T-helper 2 cell (primary cell): ENCODE measurements around the gene HOXB3.

Source experiments
- DNase-seq, 5 experiments: peaks; one replicate each; pipeline versions ENCODE4 v3.0.0 to v3.0.0-alpha.2; 2012 to 2022

The HOXB3 gene

GRCh38 chr17:48556576-48557401 lies 33.3 kb downstream of the HOXB3 start:
- DNase-seq, result no peak

GRCh38 chr17:48556229-48556575 lies 33.8 kb downstream of the HOXB3 start:
- no peak for DNase-seq

DNA sequence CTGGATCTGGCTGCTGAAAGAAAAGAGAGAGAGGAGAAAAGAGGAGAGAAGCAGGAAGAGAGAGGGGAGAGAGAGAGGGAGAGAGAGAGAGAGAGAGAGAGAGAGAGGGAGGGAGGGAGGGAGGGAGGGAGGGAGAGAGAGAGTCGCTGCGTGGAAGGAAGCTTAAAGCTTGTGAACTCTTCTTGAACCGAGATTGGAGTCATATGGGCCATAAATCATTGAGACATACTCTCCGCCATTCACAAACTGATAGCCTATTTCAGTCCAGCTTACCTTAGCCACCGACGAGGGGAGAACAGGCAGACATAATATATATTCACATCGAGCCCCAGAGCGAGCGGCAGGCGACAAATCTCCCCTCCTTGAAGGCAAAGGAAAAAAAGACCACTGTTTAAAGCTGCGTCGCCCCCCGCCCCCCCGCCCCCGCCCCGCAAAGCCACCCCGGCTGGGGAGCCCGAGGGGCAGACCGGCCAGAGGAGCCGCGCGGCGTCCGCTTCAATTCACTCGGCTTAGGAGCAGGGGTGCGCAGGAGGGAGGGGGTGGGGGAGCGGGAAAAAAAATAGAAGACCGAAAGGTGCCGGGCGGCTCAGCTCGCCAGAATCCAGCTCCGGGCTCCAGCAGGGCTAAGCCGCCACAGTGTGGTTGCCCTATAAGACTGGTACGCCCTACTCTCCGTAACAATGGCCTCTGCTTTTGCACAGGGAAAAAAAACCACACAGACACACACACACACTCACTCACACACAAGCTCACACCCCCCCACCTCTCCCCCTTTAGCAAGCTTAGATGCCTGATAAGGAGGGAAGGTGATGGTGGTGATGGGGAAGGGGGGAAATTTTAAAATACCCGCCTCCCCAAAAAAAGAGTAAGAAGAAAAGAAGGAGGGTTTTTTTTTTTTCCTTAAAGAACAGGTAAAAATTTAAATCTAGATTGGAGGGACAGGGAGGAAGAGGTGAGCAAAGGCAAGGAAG lies 34.5 kb downstream of the HOXB3 start:
- DNase-seq, result peak in 1 of 5 experiments; percentile 44

DNA sequence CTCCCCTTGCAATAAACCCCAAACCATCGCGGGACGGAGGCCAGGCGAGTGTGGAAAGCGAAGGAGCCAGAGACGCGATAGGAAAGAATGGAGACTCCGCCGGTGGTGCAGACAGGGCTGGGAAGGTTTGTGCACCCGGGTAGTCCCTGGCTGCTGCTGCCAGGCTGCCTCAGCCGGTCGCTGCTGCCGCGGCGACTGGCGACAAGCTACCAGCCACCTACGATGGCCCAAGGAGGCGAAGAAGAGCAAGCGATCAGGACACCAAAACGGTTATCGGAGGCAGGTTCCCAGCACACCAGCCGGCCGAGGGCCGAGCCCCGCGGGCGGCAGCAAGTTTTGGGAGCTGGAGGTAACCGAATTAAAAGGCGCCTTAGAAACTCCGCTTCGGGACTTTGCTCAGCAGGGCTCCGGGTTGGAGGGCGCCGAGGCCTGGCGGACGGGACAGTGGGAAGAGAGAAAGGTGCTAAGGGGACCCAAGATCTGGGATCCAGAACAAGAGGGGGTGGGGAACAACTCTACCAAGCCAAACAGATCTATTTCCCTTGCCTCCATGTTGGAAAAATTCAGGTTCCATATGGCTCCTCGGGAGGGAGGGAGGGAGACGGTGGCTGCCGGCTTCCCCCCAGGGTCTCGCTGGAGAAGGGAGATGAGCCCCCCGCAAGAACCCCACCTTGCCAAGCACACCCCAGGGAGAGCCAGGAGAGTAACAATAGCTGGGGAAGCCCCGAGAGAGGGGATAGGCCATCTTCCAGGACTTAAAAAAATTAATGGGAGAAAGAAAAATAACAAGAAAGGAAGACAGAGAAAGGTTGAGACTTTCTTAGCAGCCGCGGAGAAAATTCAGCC lies 35.4 kb downstream of the HOXB3 start:
- DNase-seq, result no peak

GRCh38 chr17:48553826-48554225 lies 36.2 kb downstream of the HOXB3 start:
- no peak for DNase-seq

DNA sequence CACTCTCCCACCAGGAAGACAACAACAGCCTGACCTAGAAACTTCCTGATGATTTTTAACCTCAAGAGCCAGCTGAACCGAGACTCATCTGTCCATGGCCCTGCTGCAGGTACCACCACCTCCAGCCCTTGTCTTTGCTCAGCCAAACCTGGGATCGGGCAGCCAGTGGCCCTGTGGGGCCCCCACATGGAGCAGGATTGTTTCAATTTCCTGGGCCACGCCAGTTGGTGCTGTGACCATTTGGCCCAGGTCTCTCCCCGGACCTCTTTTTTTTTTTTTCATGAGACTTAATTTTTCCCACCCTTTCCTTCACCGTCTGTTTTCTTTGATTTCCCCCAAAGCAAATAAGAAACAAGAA lies 36.9 kb downstream of the HOXB3 start:
- no peak for DNase-seq

DNA sequence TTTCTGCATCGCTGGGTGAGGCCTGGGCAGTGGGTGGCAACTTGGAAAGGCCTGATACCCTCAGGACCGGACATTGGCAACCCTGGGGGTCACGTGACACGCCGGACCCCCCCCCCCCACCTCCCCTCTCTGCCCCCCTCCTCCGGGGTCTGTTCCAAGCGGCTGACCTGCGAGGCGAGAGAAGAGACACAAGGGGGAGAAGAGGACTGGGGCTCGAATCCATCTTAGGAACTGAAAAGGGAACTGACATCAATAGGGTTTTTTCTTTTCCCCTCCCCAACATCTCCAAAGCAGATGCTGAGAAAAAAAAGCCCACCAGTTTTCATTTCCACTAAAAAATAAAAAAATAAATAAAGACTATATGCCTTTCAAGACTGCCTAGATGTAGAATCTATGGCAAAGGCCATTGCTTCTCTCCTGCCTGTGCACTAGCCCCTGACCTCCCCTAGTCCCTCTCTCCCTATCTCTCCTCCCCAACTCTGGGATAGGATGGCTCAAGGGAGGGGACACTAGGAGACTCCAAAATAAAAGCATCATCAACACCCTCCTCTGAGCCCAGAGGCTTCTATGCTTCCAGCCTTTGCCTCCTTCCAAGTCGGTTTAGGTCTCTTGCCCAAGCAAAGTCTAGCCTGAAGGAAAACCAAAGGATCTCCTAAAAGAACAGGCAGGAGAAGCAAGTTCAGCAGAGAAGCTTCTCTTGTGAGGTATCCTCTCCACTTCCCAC lies 37.4 kb downstream of the HOXB3 start:
- DNase-seq, result no peak

DNA sequence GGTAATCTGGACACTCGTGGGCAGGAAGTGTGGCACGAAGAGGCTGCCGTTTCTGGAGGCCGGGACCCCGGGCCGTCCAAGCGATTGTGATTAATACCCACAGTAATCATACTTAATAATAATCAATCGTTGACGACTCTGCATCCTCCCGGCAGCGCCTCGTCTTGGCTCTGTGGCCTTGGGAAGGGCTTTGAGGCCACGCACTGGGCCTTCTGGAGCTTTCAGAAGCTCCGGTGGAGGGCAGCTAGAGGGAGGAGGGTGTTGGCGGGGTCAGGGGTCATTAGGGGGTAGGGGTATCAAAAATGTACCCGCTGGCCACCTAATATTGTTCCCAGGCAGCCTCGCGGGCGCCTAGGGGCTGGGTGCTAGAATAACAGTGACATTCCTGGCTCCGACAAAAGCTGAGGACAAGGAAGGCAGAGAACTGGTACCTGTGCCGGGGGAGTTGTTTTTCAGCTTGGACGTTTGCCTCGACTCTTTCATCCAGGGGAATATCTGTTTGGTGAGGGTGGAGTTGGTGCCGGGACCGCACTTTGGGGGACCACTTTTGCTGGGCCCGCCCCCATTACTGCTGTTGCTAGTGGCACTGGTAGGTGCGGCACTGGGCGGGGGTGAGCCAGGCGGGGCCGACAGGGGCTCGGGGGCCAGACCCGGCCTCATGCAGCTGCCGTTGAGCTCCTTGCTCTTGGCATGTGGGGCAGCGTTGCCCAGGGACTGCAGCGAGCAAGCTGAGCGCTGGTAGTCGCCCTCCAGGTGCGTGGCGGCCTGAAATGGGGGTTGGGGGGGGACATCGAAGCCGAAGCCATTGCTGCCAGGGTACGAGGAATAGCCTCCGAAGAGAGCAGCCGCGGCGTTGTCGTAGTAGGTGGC lies 38.2 kb downstream of the HOXB3 start:
- no peak for DNase-seq

GRCh38 chr17:48551214-48551555 lies 38.9 kb downstream of the HOXB3 start:
- DNase-seq, result no peak

GRCh38 chr17:48550502-48551213 lies 39.4 kb downstream of the HOXB3 start:
- no peak for DNase-seq

- DNase-seq, result no peak
Observed at GRCh38 chr17:48549914-48550501, 40.0 kb downstream of the HOXB3 start.

GRCh38 chr17:48549281-48549630 lies 40.8 kb downstream of the HOXB3 start:
- DNase-seq, result no peak

GRCh38 chr17:48548523-48549280 lies 41.3 kb downstream of the HOXB3 start:
- DNase-seq, result no peak

DNA sequence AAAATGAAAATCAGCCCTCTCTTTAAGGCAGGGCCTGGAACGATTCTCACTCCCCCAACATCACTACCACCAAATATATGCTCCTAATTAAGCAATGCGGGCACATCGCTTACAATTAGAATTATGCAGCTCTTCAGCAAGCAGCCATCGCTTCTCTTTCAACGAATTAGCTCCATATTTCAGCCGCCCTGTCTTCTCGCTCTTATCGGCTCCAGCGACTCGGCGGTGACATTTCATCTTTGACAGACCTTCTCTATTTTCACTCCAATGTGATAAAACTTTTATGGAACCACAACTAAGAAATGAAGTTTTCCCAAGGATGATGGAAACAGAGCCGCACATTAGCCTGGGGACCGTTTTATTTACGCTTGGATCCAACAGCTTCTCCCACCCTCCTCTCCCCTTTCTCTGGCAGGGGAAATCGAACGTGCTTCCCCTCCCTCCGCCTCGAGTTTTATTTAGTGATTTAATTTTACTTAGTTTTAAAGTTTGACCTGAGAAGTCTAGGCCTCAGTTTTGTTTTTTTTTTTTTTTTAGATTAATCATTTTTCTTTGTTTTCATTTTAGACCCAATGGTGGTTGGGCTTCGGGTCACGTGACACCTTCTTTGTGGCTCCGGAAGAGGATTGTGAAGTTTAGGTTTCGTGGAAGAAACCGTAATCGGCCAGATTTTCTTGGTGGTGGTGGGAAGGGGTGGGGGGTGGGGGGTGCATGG lies 42.1 kb downstream of the HOXB3 start:
- DNase-seq, result peak in 1 of 5 experiments; percentile 62

DNA sequence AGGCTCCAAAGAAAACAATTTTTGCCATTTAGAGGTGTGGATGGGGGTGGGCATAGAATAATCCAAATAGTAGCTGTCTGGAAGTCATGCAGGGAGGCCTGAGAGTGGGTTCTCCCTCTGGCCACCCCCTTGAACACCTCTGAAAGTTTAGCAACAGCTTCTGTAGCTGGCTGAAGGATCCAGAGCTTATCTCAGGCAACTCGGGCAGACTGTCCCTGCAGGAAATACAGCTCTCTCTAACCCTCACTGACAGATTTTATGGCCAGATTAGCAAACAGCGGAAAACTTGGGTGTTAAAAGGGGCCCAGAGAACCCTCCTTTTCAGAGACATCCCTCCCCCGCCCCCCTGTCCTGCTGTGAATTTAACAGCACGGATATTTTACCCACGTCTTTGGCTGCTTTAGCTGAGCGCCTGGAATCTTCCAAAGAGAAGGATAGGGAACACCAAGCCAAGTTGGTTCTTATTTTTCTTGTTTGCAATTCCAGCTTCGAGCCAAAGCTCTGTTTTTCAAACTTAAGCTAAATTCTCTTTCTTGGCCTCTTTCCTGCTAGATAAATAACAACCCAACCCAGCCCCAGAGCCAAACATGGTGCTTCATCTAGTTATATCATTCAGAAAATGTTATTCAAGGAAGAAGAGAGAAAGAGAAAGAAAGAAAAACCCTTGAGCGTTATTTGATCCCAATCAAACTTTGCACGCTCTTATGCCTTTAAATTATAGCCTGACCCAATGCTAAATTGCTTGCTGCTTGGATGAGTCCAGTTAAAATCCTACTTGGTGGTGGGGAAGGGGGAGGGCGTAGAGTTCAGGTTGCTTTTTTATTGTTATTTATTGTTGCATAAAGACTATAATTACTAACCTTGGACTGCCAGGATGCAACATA lies 42.9 kb downstream of the HOXB3 start:
- peak in 1 of 5 experiments; percentile 38 for DNase-seq

DNA sequence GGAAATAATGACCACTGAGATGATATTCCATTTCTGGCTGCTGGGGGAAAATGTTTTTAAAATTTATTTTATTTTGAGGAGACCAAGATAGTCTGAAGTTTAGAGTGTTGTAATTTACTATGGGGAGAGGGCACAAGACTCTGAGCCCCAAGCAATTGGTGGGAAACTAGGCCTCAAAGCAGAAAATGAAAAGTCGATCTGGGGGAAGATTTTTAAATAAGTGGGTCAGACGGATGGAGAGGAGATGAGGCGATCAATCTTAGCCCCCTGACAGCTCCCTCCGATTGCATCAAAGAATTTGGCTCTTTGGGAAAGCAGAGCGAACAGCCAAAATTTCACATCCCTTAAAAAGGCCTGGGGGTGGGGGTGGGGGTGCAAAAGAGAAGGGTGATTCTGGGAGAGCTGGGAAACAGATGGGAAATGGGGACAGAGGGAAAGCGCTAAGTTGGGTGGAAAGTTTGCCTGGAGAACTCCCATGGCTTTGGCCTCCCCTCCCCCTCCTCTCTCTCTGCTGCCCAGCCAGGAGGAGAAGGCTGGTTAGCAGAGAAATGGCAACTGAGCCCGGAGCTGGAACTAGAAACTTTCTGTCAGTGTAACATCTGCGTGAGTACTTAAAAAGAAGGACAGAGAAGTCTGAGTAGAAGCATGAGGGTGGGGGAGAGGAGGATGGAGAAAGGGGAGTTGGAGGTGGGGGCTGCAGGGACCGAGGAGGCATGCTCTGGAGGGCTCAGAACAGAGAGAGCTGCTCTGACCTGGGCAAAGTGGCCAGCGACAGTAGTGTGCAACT lies 43.7 kb downstream of the HOXB3 start:
- no peak for DNase-seq

- no peak for DNase-seq
Observed at GRCh38 chr17:48545539-48545938, 44.5 kb downstream of the HOXB3 start.
